GF-D8 (cell line): ENCODE measurements around the gene C22orf42.
"Not testable (repeated sequence)": the region's sequence is repeated elsewhere in the genome, so short reads cannot be mapped to it uniquely, and the experiment has no call there.

ENCODE experiments used
- DNase-seq: peaks from one replicate; lab custom pipeline; 2025; lab: John Stamatoyannopoulos, UW

The C22orf42 gene

GRCh38 chr22:32158712-32159533 is at the start of gene C22orf42:
C22orf42 (minus strand) TSS chr22:32159303; CDS start chr22:32159215, 88 bp downstream.
- DNase-seq: no peak

DNA sequence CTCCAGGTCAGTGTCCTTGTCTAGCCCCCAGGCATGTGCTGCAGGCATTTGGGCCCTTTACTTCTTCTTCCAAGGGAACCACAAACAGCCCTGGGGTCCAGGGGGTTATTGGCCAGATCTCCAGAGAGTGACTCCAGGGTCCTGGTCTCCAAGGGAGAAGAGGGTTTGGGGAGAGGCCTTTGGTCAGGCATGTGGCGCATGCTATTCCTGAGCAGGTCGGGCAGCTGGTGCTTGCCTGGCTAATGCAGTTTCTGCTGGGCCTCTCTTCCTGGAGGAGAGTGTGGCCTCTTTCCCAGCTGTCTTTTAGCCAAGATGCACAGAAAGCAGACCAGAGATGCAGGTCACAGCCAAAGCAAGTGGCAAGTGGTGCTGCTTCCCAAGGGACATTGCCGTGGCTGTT is 49.6 kb upstream of the C22orf42 start:
- no peak for DNase-seq

GRCh38 chr22:32207971-32208480 is 48.9 kb upstream of the C22orf42 start:
- no peak for DNase-seq

DNA sequence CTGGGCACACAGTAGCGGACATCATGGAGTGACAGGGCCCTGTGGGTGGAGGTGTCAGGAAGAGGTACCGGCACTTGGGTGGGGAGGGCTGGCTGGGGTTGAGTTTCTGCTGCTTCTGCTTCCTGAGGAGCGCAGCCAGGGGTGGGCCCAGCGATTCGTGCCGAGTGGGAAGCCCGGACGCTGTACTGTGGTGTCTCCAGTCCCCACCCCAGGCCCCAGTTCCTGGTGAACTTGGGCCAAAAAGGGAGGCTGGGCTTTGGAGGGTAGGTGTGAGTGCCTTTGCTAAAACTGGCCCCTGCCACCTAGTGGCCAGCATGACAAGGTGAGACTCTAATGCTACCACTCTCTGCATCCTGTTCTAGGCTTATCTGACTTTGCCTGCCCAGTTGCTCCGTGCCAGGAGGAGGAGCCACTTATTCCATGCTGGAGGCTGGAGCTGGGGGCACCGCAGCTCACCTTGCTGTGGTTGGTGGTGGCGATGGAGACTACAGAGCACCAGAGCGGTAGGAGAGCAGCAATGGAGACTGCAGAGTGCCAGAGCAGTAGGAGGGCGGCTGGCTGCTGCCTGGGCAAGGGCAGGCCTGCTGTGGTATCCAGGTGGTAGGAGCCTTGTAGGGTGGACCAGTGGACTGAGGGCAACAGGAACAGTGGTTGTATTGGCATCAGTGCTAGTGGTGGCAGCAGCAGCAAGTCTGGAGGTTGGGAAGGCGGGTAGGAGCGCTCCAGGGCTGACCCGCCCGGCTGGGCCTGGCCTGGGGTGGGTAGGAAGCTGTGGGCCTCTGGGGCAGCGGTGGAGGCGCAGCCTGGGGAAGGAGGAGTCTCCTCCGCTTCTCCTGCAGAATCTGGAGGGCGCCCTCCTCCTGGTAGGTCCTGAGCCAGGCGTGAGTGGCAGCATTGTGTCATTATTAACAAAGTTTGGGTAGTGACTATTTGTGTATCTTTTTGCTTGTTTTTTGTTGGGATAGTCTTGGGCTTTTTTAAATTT is 48.0 kb upstream of the C22orf42 start:
- no peak for DNase-seq

- DNase-seq: no peak
These were observed 47.1 kb upstream of the C22orf42 start for GRCh38 chr22:32205974-32206773.

GRCh38 chr22:32204856-32205722 is 46.0 kb upstream of the C22orf42 start, which contains the start of gene RFPL2:
RFPL2 (minus strand) TSS chr22:32205073; CDS start chr22:32202451, 2,622 bp downstream.
- DNase-seq: no peak

- DNase-seq: no peak
These were observed 45.1 kb upstream of the C22orf42 start for GRCh38 chr22:32204040-32204855.

- no peak for DNase-seq
These were observed 44.3 kb upstream of the C22orf42 start for GRCh38 chr22:32203181-32204039.

- DNase-seq: no peak
These were observed 43.6 kb upstream of the C22orf42 start for GRCh38 chr22:32202539-32203180.

GRCh38 chr22:32202161-32202538 is 43.0 kb upstream of the C22orf42 start:
- DNase-seq: no peak

DNA sequence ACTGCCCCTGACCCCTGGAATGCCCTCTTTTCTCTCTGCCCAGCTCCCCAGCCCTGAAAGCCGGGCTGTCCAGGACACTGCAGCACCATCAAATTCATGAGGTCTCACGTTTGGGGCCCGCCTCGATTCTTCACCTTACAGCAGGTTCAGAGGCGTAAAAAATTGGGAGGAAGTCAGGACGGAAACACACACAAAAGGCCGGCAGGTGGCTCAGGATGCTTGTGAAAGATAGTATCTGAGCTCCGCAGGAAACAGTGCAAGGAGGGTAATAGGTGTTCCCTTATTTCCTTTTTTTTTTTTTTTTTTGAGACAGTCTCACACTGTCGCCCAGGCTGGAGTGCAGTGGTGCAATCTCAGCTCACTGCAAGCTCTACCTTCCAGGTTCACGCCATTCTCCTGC is 41.6 kb upstream of the C22orf42 start:
- DNase-seq: no peak

DNA sequence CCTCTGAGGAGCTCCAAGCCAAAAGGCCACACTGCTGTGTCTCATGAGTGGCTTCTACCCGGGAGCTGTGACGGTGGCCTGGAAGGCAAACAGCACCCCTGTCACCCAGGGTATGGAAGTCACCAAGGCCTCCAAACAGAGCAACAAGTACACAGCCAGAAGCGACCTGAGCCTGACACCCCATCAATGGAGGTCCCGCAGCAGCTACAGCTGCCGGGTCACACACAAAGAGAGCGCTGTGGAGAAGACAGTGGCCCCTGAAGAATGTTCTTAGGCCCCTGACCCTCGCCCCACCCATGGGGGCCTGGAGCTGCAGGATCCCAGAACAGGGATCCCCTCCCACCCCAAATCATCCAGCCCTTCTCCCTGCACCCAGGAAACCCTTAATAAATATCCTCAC is 40.9 kb upstream of the C22orf42 start:
- no peak for DNase-seq

- DNase-seq: no peak
These were observed 40.2 kb upstream of the C22orf42 start for GRCh38 chr22:32199341-32199740.

DNA sequence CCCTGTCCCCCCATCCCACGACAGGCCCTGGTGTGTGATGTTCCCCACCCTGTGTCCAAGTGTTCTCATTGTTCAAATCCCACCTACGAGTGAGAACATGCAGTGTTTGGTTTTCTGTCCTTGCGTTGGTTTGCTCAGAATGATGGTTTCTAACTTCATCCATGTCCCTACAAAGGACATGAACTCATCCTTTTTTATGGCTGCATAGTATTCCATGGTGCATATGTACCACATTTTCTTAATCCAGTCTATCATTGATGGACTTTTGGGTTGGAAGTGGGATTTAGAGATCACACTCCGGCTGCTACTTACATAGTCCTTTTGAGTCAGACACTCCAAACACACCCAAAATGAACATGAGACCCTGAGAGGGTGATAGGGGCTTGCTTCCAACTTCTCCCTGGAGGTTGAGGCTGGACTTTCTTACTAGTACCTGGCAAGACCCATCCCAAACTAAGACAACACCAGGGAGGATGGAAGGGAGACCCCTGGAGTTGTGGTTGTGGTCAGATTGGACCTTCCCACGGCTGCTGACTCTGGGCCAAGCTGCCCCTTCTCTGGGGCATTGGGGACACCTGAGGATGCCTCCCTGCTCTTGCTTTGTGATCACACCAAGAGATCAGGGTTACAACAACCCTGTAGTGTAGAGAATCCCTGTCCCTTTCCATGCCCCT is 38.6 kb upstream of the C22orf42 start:
- not testable (repeated sequence) for DNase-seq

- DNase-seq: not testable (repeated sequence)
These were observed 36.8 kb upstream of the C22orf42 start for GRCh38 chr22:32195900-32196299.

DNA sequence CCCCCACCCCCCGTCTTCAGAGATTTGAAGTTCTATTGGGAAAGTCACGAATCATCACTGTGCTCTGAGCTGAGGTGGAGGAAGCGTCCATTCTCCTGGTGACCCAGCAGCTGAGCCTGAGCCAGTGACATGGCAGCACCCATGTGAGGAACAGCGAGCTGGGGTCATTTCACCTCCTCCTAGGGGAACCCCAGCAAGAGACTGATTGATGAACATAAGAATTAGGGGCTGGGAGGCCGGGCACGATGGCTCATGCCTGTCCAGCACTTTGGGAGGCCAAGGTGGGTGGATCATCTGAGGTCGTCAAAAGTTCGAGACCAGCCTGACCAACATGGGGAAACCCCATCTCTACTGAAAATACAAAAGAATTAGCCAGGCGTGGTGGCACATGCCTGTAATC is 34.2 kb upstream of the C22orf42 start:
- not testable (repeated sequence) for DNase-seq

- not testable (repeated sequence) for DNase-seq
These were observed 31.9 kb upstream of the C22orf42 start for GRCh38 chr22:32191021-32191420.

DNA sequence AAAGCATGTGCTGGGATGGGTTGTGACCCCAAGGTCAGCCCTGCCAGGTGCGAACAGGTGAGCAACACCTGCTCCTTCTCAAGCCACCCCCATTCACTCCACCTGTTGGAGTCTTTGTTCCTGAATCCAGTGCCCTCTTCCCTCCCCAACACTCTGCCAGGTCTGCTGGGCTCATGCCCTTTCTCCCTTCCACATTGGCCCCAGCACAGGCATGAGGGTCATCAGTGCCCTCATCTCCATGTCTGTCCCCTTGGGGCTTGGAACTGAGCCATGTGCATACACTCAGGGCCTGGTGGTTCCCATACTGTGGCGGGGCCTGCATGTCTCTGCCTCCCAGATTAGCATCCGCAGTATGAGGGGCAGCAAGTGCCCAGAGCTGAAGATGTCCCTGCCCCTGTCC is 26.7 kb upstream of the C22orf42 start:
- no peak for DNase-seq
